Liver (tissue), 9 donors: ENCODE results near the gene B4GALNT2. TPM values are rescaled to one million over a fixed set of nuclear protein-coding genes. Genes with fewer than 3 reads are reported as not detected.

Experiments
- DNase-seq: peaks from one replicate; pipeline ENCODE4 v3.0.0-alpha.2; 2017; ENCODE audit warnings: low spot score
- H3K27ac ChIP-seq, 2 donors: one replicate each; pipeline ENCODE4 v1.7.0; 2013; ENCODE audit warnings: inconsistent platforms in 2 of 2, low read length in 2 of 2, control low read depth in 1 of 2, low read depth in 1 of 2, mild to moderate bottlenecking in 1 of 2
- H3K27me3 ChIP-seq, 4 donors: one replicate each; pipeline versions ENCODE4 v1.6.1 to v1.7.0; 2013; ENCODE audit warnings: low read length in 3 of 4, inconsistent platforms in 1 of 4, mild to moderate bottlenecking in 1 of 4, moderate library complexity in 1 of 4; ENCODE audit not compliant: control insufficient read depth in 4 of 4, insufficient read depth in 4 of 4
- H3K36me3 ChIP-seq, 4 donors: one replicate each; pipeline versions ENCODE4 v1.6.1 to v1.7.0; 2013; ENCODE audit warnings: low read length in 3 of 4, mild to moderate bottlenecking in 3 of 4, low read depth in 1 of 4, moderate library complexity in 1 of 4; ENCODE audit not compliant: control insufficient read depth in 4 of 4, insufficient read depth in 3 of 4
- H3K4me1 ChIP-seq, 4 donors: one replicate each; pipeline versions ENCODE4 v1.6.1 to v1.7.0; 2013; ENCODE audit warnings: low read length in 3 of 4, mild to moderate bottlenecking in 3 of 4, moderate library complexity in 1 of 4; ENCODE audit not compliant: control insufficient read depth in 4 of 4, insufficient read depth in 4 of 4
- H3K4me3 ChIP-seq, 3 donors: one replicate each; pipeline versions ENCODE4 v1.6.1 to v1.7.0; 2013; ENCODE audit warnings: low read length in 3 of 3, control low read depth in 1 of 3, low read depth in 1 of 3, mild to moderate bottlenecking in 1 of 3
- H3K9ac ChIP-seq, 2 donors: one replicate each; pipeline ENCODE4 v1.7.0; 2013; ENCODE audit warnings: low read length in 2 of 2, mild to moderate bottlenecking in 2 of 2, moderate library complexity in 2 of 2, control low read depth in 1 of 2, low read depth in 1 of 2
- H3K9me3 ChIP-seq, 4 donors: one replicate each; pipeline versions ENCODE4 v1.6.1 to v1.7.0; 2013; ENCODE audit warnings: low read length in 3 of 4; ENCODE audit not compliant: control insufficient read depth in 4 of 4
- CTCF ChIP-seq: fragments of 150-350 bp; IDR thresholded peaks from 2 replicates; pipeline ENCODE4 v1.5.1; 2017; ENCODE audit warnings: improper control_type of control experiment, low read depth, low read length; ENCODE audit not compliant: missing input control
- EGR1 ChIP-seq, 2 donors: IDR thresholded peaks; 2 replicates each; pipeline ENCODE4 v1.6.1; 2016 to 2018; ENCODE audit warnings: antibody characterized with exemption in 2 of 2, low read depth in 2 of 2
- FOXA1 ChIP-seq: IDR thresholded peaks from 2 replicates; pipeline ENCODE4 v1.6.1; 2016; ENCODE audit warnings: antibody characterized with exemption
- FOXA2 ChIP-seq: IDR thresholded peaks from 2 replicates; pipeline ENCODE4 v1.6.1; 2016; ENCODE audit warnings: antibody characterized with exemption
- GABPA ChIP-seq, 2 donors: IDR thresholded peaks in 1 of 2; conservative IDR thresholded peaks in 1 of 2; 2 replicates each; pipeline ENCODE4 v1.6.1; 2016; ENCODE audit warnings: antibody characterized with exemption in 2 of 2, mild to moderate bottlenecking in 1 of 2, moderate library complexity in 1 of 2
- HNF4A ChIP-seq, 2 donors: conservative IDR thresholded peaks; 2 replicates each; pipeline ENCODE4 v1.6.1; 2016; ENCODE audit warnings: antibody characterized with exemption in 2 of 2, mild to moderate bottlenecking in 2 of 2
- HNF4G ChIP-seq: IDR thresholded peaks from 2 replicates; pipeline ENCODE4 v1.6.1; 2016; ENCODE audit warnings: antibody characterized with exemption
- JUND ChIP-seq, 2 donors: IDR thresholded peaks; 2 replicates each; pipeline ENCODE4 v1.6.1; 2016; ENCODE audit warnings: antibody characterized with exemption in 2 of 2
- NR2F2 ChIP-seq: IDR thresholded peaks from 2 replicates; pipeline ENCODE4 v1.6.1; 2016; ENCODE audit warnings: antibody characterized with exemption
- RAD21 ChIP-seq, 2 donors: IDR thresholded peaks; 2 replicates each; pipeline ENCODE4 v1.6.1; 2016; ENCODE audit warnings: antibody characterized with exemption in 2 of 2, mild to moderate bottlenecking in 2 of 2
- REST ChIP-seq: IDR thresholded peaks from 2 replicates; pipeline ENCODE4 v1.6.1; 2016; ENCODE audit warnings: antibody characterized with exemption, mild to moderate bottlenecking
- RXRA ChIP-seq, 2 donors: IDR thresholded peaks; 2 replicates each; pipeline ENCODE4 v1.6.1; 2017 to 2018; ENCODE audit warnings: antibody characterized with exemption in 2 of 2, mild to moderate bottlenecking in 1 of 2
- SP1 ChIP-seq: IDR thresholded peaks from 2 replicates; pipeline ENCODE4 v1.6.1; 2018; ENCODE audit warnings: antibody characterized with exemption, mild to moderate bottlenecking
- TAF1 ChIP-seq: conservative IDR thresholded peaks from 2 replicates; pipeline ENCODE4 v1.6.1; 2016; ENCODE audit warnings: antibody characterized with exemption, mild to moderate bottlenecking
- YY1 ChIP-seq: IDR thresholded peaks from 2 replicates; pipeline ENCODE4 v1.6.1; 2016; ENCODE audit warnings: antibody characterized with exemption, mild to moderate bottlenecking
- WGBS: extraction: QIAGEN DNeasy Blood & Tissue Kit; methylation state at CpG from one replicate; pipeline ENCODE4 v1.1.7; 2013; 5-methylcytosine and 5-hydroxymethylcytosine counted together
- polyA plus RNA-seq, 2 donors: library from polyadenylated mRNA; stranded (reverse) in 1 of 2; unstranded in 1 of 2; fragments of 200-250 nt in 1 of 2; fragments of >200 nt in 1 of 2; fragmentation: Nextera tagmentation in 1 of 2; extraction: Ambion mirVana in 1 of 2; gene quantifications; one replicate each; pipeline versions ENCODE4 v1.2.1 to v1.2.3, GENCODE V29; 2013 to 2015
- total RNA-seq, 2 donors: library from RNA; depleted of rRNA; stranded (reverse); fragments of >200 nt; gene quantifications; one replicate each; pipeline ENCODE4 v1.2.3, GENCODE V29; 2014
- TF ChIP-seq, protein P1 (sequence below): IDR thresholded peaks from 2 replicates; pipeline ENCODE4 v1.6.1; 2016; ENCODE audit warnings: antibody characterized with exemption
- TF ChIP-seq, protein P2 (sequence below): IDR thresholded peaks from 2 replicates; pipeline ENCODE4 v1.6.1; 2016; ENCODE audit warnings: antibody characterized with exemption
- donor health status: healthy.
- donor health status: healthy.
- donor health status: healthy.
- donor health status: healthy.
- donor health status: healthy.

The B4GALNT2 gene
- total and polyA plus RNA-seq, 4 donors: not detected

DNA sequence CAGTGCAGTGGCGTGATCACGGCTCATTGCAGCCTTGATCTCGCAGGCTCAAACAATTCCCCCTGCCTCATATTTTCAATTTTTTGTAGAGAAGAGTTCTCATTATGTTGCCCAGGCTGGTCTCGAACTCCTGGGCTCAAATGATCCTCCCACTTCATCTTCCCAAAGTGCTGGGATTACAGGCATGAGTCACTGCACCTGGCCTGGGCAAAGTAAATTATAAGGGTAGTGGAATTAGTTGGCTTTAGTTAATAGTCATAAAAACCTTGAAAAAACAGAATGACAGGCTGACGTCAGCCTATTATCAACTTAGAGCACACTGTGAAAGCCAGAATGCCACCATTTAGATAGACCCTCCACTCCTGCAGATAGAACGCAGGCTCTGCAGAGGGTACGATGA, 43.5 kb upstream of the B4GALNT2 start:
- no peak overlapping the region for H3K27ac ChIP-seq
- TF ChIP-seq, protein P1, sequence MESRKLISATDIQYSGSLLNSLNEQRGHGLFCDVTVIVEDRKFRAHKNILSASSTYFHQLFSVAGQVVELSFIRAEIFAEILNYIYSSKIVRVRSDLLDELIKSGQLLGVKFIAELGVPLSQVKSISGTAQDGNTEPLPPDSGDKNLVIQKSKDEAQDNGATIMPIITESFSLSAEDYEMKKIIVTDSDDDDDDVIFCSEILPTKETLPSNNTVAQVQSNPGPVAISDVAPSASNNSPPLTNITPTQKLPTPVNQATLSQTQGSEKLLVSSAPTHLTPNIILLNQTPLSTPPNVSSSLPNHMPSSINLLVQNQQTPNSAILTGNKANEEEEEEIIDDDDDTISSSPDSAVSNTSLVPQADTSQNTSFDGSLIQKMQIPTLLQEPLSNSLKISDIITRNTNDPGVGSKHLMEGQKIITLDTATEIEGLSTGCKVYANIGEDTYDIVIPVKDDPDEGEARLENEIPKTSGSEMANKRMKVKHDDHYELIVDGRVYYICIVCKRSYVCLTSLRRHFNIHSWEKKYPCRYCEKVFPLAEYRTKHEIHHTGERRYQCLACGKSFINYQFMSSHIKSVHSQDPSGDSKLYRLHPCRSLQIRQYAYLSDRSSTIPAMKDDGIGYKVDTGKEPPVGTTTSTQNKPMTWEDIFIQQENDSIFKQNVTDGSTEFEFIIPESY: no peak
- TF ChIP-seq EGR1 (IDR thresholded peaks at IDR 0.05; ENCODE audit: low read depth in 2 of 2) (no peak), RXRA (IDR thresholded peaks at IDR 0.05) (no peak), HNF4G (no peak), YY1 (no peak), FOXA2 (no peak), JUND (IDR thresholded peaks at IDR 0.05) (no peak), RAD21 (IDR thresholded peaks at IDR 0.05) (no peak), NR2F2 (no peak), GABPA (IDR thresholded peaks at IDR 0.05 in 1 of 2, conservative IDR thresholded peaks at IDR 0.05 in 1 of 2) (no peak), REST (no peak), TAF1 (no peak), SP1 (no peak), CTCF (no peak)
- TF ChIP-seq, protein P2, sequence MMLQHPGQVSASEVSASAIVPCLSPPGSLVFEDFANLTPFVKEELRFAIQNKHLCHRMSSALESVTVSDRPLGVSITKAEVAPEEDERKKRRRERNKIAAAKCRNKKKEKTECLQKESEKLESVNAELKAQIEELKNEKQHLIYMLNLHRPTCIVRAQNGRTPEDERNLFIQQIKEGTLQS: no peak
- H3K9ac ChIP-seq: no peak overlapping the region
- DNase-seq: no peak
- no peaks in the 10 kb centered on the region for H3K36me3 ChIP-seq
- no peaks in the 10 kb centered on the region for H3K27me3 ChIP-seq
- H3K9me3 ChIP-seq: no peaks in the 10 kb centered on the region
- WGBS: 92% methylated on average over 7 of the region's 7 CpGs
- H3K4me3 ChIP-seq: no peak overlapping the region
- H3K4me1 ChIP-seq: peaks cover 0 to 10% (median 2%) of the 10 kb centered on the region in 4 donors

DNA sequence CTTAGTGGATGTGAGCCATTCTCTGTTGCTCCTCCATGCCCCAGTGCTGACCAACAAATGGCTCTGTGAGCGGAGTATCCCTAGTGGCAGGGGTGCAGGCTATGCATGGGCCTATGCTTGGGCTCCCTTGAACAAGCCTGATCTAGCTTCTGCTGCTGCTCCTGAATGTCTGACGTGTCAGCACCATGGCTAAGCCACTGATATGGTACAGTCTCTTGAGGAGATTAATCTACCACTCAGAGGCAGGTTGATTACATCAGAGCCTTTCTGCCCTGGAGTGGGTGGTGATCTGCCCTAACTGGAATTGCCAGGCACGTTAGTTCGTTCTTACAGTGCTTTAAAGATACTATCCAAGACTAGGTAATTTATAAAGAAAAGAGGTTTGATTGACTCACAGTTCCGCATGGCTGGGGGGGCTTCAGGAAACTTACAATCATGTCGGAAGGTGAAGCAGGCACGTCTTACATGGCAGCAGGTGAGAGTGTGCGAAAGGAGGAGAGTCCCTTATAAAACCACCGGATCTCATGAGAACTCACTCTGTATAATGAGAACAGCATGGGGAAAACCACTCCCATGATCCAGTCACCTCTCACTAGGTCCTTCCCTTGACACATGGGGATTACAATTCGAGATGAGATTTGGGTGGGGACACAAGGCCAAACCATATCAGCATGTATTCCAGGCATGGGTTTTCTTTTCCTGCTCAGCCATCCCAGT, 41.5 kb upstream of the B4GALNT2 start:
- Histone ChIP-seq H3K9me3 (no peaks in the 10 kb centered on the region), H3K27me3 (no peaks in the 10 kb centered on the region), H3K4me3 (no peak overlapping the region), H3K27ac (no peak overlapping the region), H3K4me1 (peaks cover 0 to 6% (median under 1%) of the 10 kb centered on the region in 4 donors), H3K9ac (no peak overlapping the region), H3K36me3 (no peaks in the 10 kb centered on the region)
- WGBS: 82% methylated on average over 10 of the region's 10 CpGs
- no peak for DNase-seq
- TF ChIP-seq SP1: no peak
- TF ChIP-seq, protein P2: no peak
- TF ChIP-seq GABPA (IDR thresholded peaks at IDR 0.05 in 1 of 2, conservative IDR thresholded peaks at IDR 0.05 in 1 of 2): no peak
- no peak for TF ChIP-seq REST
- TF ChIP-seq RXRA (IDR thresholded peaks at IDR 0.05): no peak
- no peak for TF ChIP-seq FOXA1
- no peak for TF ChIP-seq NR2F2
- no peak for TF ChIP-seq CTCF
- TF ChIP-seq HNF4G: no peak
- TF ChIP-seq HNF4A (conservative IDR thresholded peaks at IDR 0.05): no peak
